Renal pelvis (tissue), 4 donors: ENCODE results near the gene DCAF10. TPM values are rescaled to one million over a fixed set of nuclear protein-coding genes. Genes with fewer than 3 reads are reported as not detected.
"Not testable (repeated sequence)": the region's sequence is repeated elsewhere in the genome, so short reads cannot be mapped to it uniquely, and the experiment has no call there.

Source experiments
- DNase-seq: peaks from one replicate; pipeline ENCODE4 v3.0.0-alpha.2; 2013
- polyA plus RNA-seq, 3 donors: library from polyadenylated mRNA; unstranded; fragments of 120-200 nt; gene quantifications; one replicate each; pipeline ENCODE4 v1.2.1, GENCODE V29; 2013; ENCODE audit not compliant: insufficient read length in 3 of 3

DCAF10 gene
- polyA plus RNA-seq, 3 donors, result 27.8 to 39.3 (median 34.5) TPM

GRCh38 chr9:37840560-37841194 is 40.1 kb downstream of the DCAF10 start:
- no peak for DNase-seq

- DNase-seq, result no peak
Measured at GRCh38 chr9:37852222-37852621, 51.6 kb downstream of the DCAF10 start.

- no peak for DNase-seq
Measured at GRCh38 chr9:37856551-37856950, 56.0 kb downstream of the DCAF10 start.

- no peak for DNase-seq
Measured at GRCh38 chr9:37859043-37859442, 58.4 kb downstream of the DCAF10 start.

- DNase-seq, result no peak
Measured at GRCh38 chr9:37862530-37862929, 61.9 kb downstream of the DCAF10 start.

GRCh38 chr9:37870081-37870798 is 69.6 kb downstream of the DCAF10 start:
- no peak for DNase-seq

- no peak for DNase-seq
Measured at GRCh38 chr9:37870799-37871176, 70.2 kb downstream of the DCAF10 start.

- no peak for DNase-seq
Measured at GRCh38 chr9:37873955-37874354, 73.4 kb downstream of the DCAF10 start.

- DNase-seq, result no peak
Measured at GRCh38 chr9:37876376-37876775, 75.8 kb downstream of the DCAF10 start.

GRCh38 chr9:37880916-37881479 is 80.4 kb downstream of the DCAF10 start:
- no peak for DNase-seq

GRCh38 chr9:37887977-37888583 is 87.5 kb downstream of the DCAF10 start:
- DNase-seq, result not testable (repeated sequence)

GRCh38 chr9:37889536-37889935 is 88.9 kb downstream of the DCAF10 start:
- no peak for DNase-seq

- not testable (repeated sequence) for DNase-seq
Measured at GRCh38 chr9:37891042-37891441, 90.4 kb downstream of the DCAF10 start.

GRCh38 chr9:37892063-37892462 is 91.5 kb downstream of the DCAF10 start:
- DNase-seq, result no peak

- no peak for DNase-seq
Measured at GRCh38 chr9:37897665-37898064, 97.1 kb downstream of the DCAF10 start.

- DNase-seq, result no peak
Measured at GRCh38 chr9:37899041-37899440, 98.4 kb downstream of the DCAF10 start.

- no peak for DNase-seq
Measured at GRCh38 chr9:37902131-37902530, 101.5 kb downstream of the DCAF10 start.

GRCh38 chr9:37902796-37903646 is 102.4 kb downstream of the DCAF10 start:
- no peak for DNase-seq

GRCh38 chr9:37903647-37904444 is 103.2 kb downstream of the DCAF10 start, which contains the start of gene SLC25A51:
SLC25A51 (minus strand) TSS chr9:37904127; CDS start chr9:37888550, 15,577 bp downstream.
- DNase-seq, result peak; percentile 96

GRCh38 chr9:37904445-37905130 is 104.0 kb downstream of the DCAF10 start:
- DNase-seq, result no peak
